HG03095 (cell line): ENCODE measurements around the gene DYRK3.

Experiments used
- ATAC-seq: cut with Tn5 transposase; IDR thresholded peaks from one replicate; pipeline ENCODE4 v1.9.1; 2021; ENCODE audit warnings: moderate library complexity; ENCODE audit not compliant: unreplicated experiment

Gene DYRK3

DNA sequence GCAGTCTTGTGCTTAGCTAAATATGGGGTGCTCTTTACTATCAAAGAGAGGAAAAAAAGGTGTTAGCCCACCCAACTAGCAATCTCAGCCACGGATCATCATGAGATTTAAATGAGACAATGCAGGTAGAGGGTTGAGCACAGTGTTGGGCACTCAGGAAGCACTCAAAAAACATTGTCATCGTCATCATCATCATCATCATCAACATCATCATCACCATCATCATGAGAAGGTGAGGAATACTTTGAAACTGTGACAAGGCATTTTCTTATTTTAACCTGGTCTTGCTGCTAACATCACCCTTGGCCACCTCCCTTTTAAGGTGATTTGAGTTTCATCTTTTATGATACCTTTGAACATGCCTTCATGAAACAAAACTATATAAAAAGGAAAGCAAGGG lies 46.0 kb downstream of the DYRK3 start:
- no peak for ATAC-seq

DNA sequence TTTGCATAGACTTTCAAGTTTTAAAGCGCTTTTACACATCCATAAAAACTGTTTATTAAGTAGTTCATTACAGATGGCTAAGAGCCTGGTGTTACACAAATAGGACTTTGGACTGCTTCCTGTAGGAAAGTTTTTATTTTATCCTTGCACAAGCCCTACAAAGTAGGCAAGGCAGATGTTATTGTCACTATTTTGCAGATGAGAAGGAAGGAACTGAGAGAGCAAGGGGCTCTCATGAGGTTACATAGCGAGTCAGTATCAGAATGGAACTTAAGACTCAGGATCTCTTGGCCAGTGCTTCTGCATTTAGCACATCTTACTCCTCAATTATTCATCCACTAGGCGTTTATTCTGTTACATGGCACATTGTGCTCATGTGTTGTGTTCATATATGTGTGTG lies 46.8 kb downstream of the DYRK3 start:
- no peak for ATAC-seq

- ATAC-seq, result no peak
Observed at GRCh38 chr1:206683313-206683712, 48.0 kb downstream of the DYRK3 start.

DNA sequence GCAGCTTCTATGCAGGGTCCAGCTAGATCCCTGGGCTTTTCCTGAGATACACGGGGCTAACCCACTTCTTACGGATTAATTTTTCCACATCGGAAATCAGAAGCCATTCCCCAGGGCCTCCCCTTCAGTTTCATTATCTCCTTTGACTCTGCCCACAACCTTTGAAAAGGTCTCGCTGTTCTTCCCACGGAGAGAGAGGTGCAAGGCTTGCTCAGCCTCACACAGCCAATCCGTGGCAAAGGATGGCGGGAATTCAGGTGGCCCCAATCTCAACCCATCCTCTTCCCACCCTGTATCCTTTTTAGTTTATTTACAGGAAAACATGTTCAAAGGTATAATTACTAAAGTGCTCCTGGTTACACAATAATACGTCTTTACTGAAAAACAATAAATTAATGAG lies 48.7 kb downstream of the DYRK3 start:
- ATAC-seq, result no peak

GRCh38 chr1:206684478-206685333 lies 49.4 kb downstream of the DYRK3 start, which contains the start of gene MAPKAPK2:
Gene MAPKAPK2 (plus strand): TSS chr1:206684905. CDS start chr1:206685230, 325 bp downstream.
- ATAC-seq, result no peak

GRCh38 chr1:206685334-206685768 lies 50.0 kb downstream of the DYRK3 start:
- ATAC-seq, result no peak

DNA sequence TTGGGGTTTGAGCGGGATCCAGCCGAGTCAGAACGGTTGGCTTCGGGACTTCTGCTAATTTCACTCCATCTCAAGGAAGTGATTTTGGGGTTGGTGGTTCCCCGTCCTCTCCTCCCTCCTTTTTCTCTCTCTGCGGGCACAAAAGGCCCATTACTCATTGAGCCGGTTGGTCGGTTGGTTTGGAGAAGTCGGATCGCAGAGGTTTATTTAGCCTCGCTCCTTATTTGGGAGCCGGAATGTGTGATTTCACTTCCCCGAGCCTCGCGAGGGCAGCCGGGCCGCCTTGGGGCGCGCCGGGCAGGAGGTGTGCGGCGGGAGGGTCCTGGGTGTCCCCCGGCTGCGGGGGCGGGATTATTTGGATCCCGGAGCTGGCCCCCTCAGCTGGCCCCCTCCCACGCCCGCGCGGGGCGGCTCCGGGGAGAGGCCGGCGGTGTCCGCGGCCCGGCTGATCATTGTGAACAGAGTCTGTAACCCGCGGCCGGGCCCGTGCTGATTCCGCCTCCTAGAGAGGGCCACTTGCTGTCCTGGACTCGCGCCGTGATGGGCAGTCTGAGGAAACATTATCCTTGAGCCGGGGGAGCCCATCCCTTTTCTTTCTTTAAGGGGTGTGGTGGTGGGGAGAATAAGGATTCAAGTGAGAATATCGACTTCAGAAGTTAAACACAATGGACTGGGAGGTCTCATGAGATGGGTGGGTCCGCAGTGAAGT lies 50.6 kb downstream of the DYRK3 start:
- no peak for ATAC-seq

DNA sequence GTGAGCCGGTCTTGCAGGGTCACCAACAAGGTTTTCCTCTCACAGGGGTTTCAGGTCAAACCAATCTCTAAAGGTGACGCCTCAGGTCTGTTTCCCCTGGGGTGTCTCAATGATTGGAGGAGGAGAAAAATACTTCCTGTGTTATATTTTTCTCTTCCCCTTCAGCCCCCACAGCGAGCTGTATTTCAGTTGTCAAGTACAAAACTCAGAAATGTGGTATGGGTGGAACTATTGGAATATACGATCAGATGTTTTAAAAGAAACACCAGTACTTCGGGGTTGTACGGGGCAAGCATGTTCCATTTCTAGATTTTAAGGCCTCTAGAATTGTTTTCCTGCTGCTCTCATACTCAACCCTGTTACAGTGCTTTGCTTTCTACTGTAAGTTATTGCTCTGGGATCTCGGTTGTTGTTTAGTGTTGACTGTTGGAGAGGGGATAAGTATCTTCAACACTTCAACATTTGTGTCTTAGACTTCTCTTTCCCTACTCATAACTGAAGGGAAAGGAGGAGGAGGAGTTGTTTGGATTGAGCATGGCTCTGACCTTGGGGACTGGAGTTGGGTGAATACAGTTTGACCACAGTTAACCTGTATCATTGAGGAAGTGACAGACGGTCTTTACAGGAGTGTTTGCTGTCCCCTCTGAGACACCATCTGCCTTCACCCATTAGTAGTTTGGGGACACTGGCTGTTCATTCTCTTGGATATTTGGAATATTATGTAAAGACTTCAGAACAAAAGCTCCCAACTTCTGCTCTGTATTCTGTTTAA lies 51.3 kb downstream of the DYRK3 start:
- peak; percentile 38 for ATAC-seq

DNA sequence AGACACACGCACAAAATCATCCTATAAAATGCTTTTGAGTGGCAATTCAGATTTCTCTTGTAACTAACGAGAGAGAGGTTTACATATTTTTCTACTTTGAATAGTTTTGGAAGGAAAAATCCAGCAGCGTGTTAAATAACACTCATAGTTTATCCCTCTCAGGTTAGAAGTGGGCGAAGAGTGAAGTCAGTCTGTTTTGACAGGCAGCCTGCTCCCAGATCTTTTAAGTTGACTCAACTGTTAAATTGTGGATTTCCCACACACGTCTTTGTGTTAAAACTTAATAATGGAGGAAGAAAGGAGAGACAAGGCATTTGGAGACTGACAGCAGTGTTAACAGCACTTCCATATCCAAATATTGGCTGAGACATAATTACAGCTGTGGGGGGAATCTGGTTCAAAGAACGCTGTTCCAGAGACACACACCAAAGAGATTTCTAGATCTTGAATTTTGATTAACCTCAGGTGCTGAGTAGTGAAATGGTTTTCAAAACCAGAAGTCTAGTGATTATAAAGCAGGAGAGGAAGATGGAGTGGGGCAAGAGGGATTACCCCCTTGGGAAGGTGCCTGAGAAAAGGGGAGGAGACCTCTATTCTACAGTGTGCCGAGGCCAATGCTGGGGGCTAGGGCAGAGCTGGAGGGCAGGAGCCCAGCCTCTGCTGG lies 52.0 kb downstream of the DYRK3 start:
- no peak for ATAC-seq

- no peak for ATAC-seq
Observed at GRCh38 chr1:206687915-206688442, 52.6 kb downstream of the DYRK3 start.

DNA sequence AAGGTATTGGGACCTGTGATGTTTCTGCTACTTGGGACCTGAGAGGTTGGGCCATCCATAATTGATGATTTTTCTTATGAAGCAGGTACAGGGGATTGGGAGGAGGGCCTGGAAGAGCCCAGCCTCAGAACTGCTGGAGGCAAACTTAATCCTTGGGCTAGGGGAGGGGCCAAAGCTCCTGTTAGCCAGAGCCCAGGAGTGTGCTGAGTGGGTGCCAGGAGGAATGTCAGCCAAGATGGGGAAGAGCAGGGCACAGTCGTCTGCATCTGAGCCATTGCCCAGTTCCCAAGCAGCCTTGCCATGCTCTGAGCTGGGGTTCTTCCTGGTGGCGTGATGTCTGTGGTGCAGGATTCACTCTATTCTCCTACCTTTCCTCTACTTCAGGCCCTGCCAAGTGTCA lies 55.2 kb downstream of the DYRK3 start:
- no peak for ATAC-seq

GRCh38 chr1:206691604-206692003 lies 56.3 kb downstream of the DYRK3 start:
- ATAC-seq, result no peak

DNA sequence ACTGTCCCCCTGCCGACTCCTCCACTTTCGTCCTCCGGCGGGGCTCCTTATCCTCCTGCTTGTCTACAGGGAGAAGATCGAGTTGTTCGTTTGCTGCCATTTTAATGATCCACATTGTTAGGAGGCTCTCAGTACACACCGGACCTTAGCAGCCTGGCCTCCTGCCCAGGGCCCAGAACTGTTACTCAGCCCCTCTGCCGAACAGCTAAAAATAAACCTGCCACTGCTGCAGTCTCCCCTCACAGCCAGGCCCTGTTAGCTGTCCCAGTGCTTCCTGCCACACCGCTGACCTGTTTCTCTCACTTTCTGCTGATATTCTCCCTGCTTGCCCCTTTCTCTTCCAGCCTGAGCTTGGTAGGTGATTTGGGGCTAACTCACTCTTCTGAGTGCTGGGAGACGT lies 57.7 kb downstream of the DYRK3 start:
- no peak for ATAC-seq

GRCh38 chr1:206693592-206693991 lies 58.3 kb downstream of the DYRK3 start:
- ATAC-seq, result no peak

GRCh38 chr1:206694171-206695124 lies 59.1 kb downstream of the DYRK3 start:
- ATAC-seq, result no peak

DNA sequence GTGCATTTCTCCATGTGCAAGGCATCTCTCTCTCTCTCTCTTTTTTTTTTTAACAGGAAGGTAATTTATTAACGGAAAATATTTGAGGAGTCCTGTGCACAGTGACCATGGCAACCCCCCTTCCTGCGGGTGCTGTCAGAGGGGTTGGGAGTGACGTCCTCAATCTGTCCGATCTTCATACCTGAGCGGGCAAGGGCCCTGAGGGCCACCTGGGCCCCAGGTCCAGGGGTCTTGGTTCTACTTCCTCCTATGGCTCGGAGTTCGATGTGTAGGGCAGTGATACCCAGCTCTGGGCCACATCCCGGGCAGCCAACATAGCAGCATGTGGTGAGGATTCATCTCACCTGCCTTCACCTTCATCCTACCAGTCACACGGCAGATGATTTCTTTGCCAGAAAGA lies 60.4 kb downstream of the DYRK3 start:
- no peak for ATAC-seq

GRCh38 chr1:206696812-206697585 lies 61.7 kb downstream of the DYRK3 start:
- no peak for ATAC-seq

- ATAC-seq, result no peak
Observed at GRCh38 chr1:206698011-206698410, 62.7 kb downstream of the DYRK3 start.
